HEK293 (cell line): Measurements from ENCODE around the gene RPL10.

Source experiments
- BCL11B ChIP-seq: fragments of 450-650 bp; formaldehyde crosslinking; IDR thresholded peaks from 2 replicates; pipeline ENCODE4 v1.5.1; 2016; ENCODE audit warnings: low read depth, missing biosample characterization, missing genetic modification characterization
- GLIS1 ChIP-seq: fragments of 450-650 bp; formaldehyde crosslinking; IDR thresholded peaks from 2 replicates; pipeline ENCODE4 v1.5.1; 2016; ENCODE audit warnings: missing biosample characterization, missing genetic modification characterization
- GLIS2 ChIP-seq: fragments of 450-650 bp; formaldehyde crosslinking; IDR thresholded peaks from 2 replicates; pipeline ENCODE4 v1.5.1; 2016; ENCODE audit warnings: missing biosample characterization, missing genetic modification characterization
- KLF16 ChIP-seq: fragments of 450-650 bp; formaldehyde crosslinking; IDR thresholded peaks from 2 replicates; pipeline ENCODE4 v1.5.1; 2017; ENCODE audit warnings: missing biosample characterization, missing genetic modification characterization
- KLF8 ChIP-seq: fragments of 450-650 bp; formaldehyde crosslinking; IDR thresholded peaks from 2 replicates; pipeline ENCODE4 v1.5.1; 2016; ENCODE audit warnings: missing biosample characterization, missing genetic modification characterization
- MYNN ChIP-seq: fragments of 450-650 bp; formaldehyde crosslinking; IDR thresholded peaks from 2 replicates; pipeline ENCODE4 v1.5.1; 2016; ENCODE audit warnings: missing biosample characterization, missing genetic modification characterization, borderline replicate concordance
- MZF1 ChIP-seq: fragments of 450-650 bp; formaldehyde crosslinking; IDR thresholded peaks from 2 replicates; pipeline ENCODE4 v1.5.1; 2017; ENCODE audit warnings: missing biosample characterization, missing genetic modification characterization, borderline replicate concordance
- TCF7L2 ChIP-seq: IDR thresholded peaks from 2 replicates; pipeline ENCODE4 v1.6.1; 2011; ENCODE audit warnings: low read depth, mild to moderate bottlenecking, inconsistent platforms, low read length, moderate library complexity, borderline replicate concordance
- ZBTB20 ChIP-seq: fragments of 450-650 bp; formaldehyde crosslinking; IDR thresholded peaks from 2 replicates; pipeline ENCODE4 v1.5.1; 2016; ENCODE audit warnings: missing biosample characterization, missing genetic modification characterization
- ZBTB48 ChIP-seq: fragments of 450-650 bp; formaldehyde crosslinking; IDR thresholded peaks from 2 replicates; pipeline ENCODE4 v1.5.1; 2016; ENCODE audit warnings: missing biosample characterization, missing genetic modification characterization
- ZFHX2 ChIP-seq: fragments of 450-650 bp; formaldehyde crosslinking; conservative IDR thresholded peaks from 2 replicates; pipeline ENCODE4 v1.5.1; 2016; ENCODE audit warnings: missing biosample characterization, missing genetic modification characterization
- ZFP69B ChIP-seq: fragments of 450-650 bp; formaldehyde crosslinking; IDR thresholded peaks from 2 replicates; pipeline ENCODE4 v1.5.1; 2016; ENCODE audit warnings: missing biosample characterization, missing genetic modification characterization
- ZIC2 ChIP-seq: fragments of 450-650 bp; formaldehyde crosslinking; IDR thresholded peaks from 2 replicates; pipeline ENCODE4 v1.5.1; 2016; ENCODE audit warnings: missing biosample characterization, missing genetic modification characterization
- ZNF112 ChIP-seq: fragments of 450-650 bp; formaldehyde crosslinking; IDR thresholded peaks from 2 replicates; pipeline ENCODE4 v1.5.0; 2017; ENCODE audit warnings: missing biosample characterization, missing genetic modification characterization
- ZNF121 ChIP-seq: fragments of 450-650 bp; formaldehyde crosslinking; IDR thresholded peaks from 2 replicates; pipeline ENCODE4 v1.5.1; 2016; ENCODE audit warnings: missing biosample characterization, missing genetic modification characterization
- ZNF132 ChIP-seq: fragments of 450-650 bp; formaldehyde crosslinking; IDR thresholded peaks from 2 replicates; pipeline ENCODE4 v1.5.1; 2017; ENCODE audit warnings: missing biosample characterization, missing genetic modification characterization, borderline replicate concordance
- ZNF174 ChIP-seq: fragments of 450-650 bp; formaldehyde crosslinking; IDR thresholded peaks from 2 replicates; pipeline ENCODE4 v1.5.0; 2017; ENCODE audit warnings: missing biosample characterization, mild to moderate bottlenecking, missing genetic modification characterization
- ZNF175 ChIP-seq: fragments of 450-650 bp; formaldehyde crosslinking; IDR thresholded peaks from 2 replicates; pipeline ENCODE4 v1.5.1; 2016; ENCODE audit warnings: missing biosample characterization, missing genetic modification characterization
- ZNF211 ChIP-seq: fragments of 450-650 bp; formaldehyde crosslinking; IDR thresholded peaks from 2 replicates; pipeline ENCODE4 v1.5.1; 2016; ENCODE audit warnings: low read depth, missing biosample characterization, missing genetic modification characterization
- ZNF221 ChIP-seq: fragments of 450-650 bp; formaldehyde crosslinking; IDR thresholded peaks from 2 replicates; pipeline ENCODE4 v1.5.1; 2017; ENCODE audit warnings: missing biosample characterization, missing genetic modification characterization, borderline replicate concordance
- ZNF391 ChIP-seq: fragments of 450-650 bp; formaldehyde crosslinking; IDR thresholded peaks from 2 replicates; pipeline ENCODE4 v1.5.1; 2016; ENCODE audit warnings: low read depth, missing biosample characterization, missing genetic modification characterization, borderline replicate concordance
- ZNF404 ChIP-seq: fragments of 450-650 bp; formaldehyde crosslinking; IDR thresholded peaks from 2 replicates; pipeline ENCODE4 v1.5.1; 2017; ENCODE audit warnings: missing biosample characterization, missing genetic modification characterization
- ZNF473 ChIP-seq: fragments of 450-650 bp; formaldehyde crosslinking; IDR thresholded peaks from 2 replicates; pipeline ENCODE4 v1.5.1; 2017; ENCODE audit warnings: missing biosample characterization, missing genetic modification characterization
- ZNF501 ChIP-seq: fragments of 450-650 bp; formaldehyde crosslinking; IDR thresholded peaks from 2 replicates; pipeline ENCODE4 v1.5.1; 2016; ENCODE audit warnings: missing biosample characterization, missing genetic modification characterization
- ZNF529 ChIP-seq: fragments of 450-650 bp; formaldehyde crosslinking; IDR thresholded peaks from 2 replicates; pipeline ENCODE4 v1.5.1; 2017; ENCODE audit warnings: missing genetic modification characterization, missing biosample characterization; ENCODE audit not compliant: insufficient replicate concordance
- ZNF621 ChIP-seq: fragments of 450-650 bp; formaldehyde crosslinking; IDR thresholded peaks from 2 replicates; pipeline ENCODE4 v1.5.1; 2017; ENCODE audit warnings: missing biosample characterization, missing genetic modification characterization
- ZNF707 ChIP-seq: fragments of 450-650 bp; formaldehyde crosslinking; IDR thresholded peaks from 2 replicates; pipeline ENCODE4 v1.5.1; 2016; ENCODE audit warnings: missing biosample characterization, missing genetic modification characterization
- ZNF747 ChIP-seq: fragments of 450-650 bp; formaldehyde crosslinking; IDR thresholded peaks from 2 replicates; pipeline ENCODE4 v1.5.1; 2016; ENCODE audit warnings: missing biosample characterization, missing genetic modification characterization
- ZNF843 ChIP-seq: fragments of 450-650 bp; formaldehyde crosslinking; IDR thresholded peaks from 2 replicates; pipeline ENCODE4 v1.5.1; 2016; ENCODE audit warnings: missing biosample characterization, missing genetic modification characterization
- TF ChIP-seq, protein P1 (sequence below): fragments of 450-650 bp; formaldehyde crosslinking; IDR thresholded peaks from 2 replicates; pipeline ENCODE4 v1.5.1; 2016; ENCODE audit warnings: missing biosample characterization, missing genetic modification characterization
- TF ChIP-seq, protein P2 (sequence below): fragments of 450-650 bp; formaldehyde crosslinking; IDR thresholded peaks from 2 replicates; pipeline ENCODE4 v1.5.1; 2017; ENCODE audit warnings: missing biosample characterization, mild to moderate bottlenecking, missing genetic modification characterization, moderate library complexity
- TF ChIP-seq, protein P3 (sequence below): fragments of 450-650 bp; formaldehyde crosslinking; IDR thresholded peaks from 2 replicates; pipeline ENCODE4 v1.5.1; 2016; ENCODE audit warnings: missing biosample characterization, missing genetic modification characterization
- TF ChIP-seq, protein P4 (sequence below): fragments of 450-650 bp; formaldehyde crosslinking; IDR thresholded peaks from 2 replicates; pipeline ENCODE4 v1.5.1; 2017; ENCODE audit warnings: missing biosample characterization, missing genetic modification characterization

RPL10 gene

DNA sequence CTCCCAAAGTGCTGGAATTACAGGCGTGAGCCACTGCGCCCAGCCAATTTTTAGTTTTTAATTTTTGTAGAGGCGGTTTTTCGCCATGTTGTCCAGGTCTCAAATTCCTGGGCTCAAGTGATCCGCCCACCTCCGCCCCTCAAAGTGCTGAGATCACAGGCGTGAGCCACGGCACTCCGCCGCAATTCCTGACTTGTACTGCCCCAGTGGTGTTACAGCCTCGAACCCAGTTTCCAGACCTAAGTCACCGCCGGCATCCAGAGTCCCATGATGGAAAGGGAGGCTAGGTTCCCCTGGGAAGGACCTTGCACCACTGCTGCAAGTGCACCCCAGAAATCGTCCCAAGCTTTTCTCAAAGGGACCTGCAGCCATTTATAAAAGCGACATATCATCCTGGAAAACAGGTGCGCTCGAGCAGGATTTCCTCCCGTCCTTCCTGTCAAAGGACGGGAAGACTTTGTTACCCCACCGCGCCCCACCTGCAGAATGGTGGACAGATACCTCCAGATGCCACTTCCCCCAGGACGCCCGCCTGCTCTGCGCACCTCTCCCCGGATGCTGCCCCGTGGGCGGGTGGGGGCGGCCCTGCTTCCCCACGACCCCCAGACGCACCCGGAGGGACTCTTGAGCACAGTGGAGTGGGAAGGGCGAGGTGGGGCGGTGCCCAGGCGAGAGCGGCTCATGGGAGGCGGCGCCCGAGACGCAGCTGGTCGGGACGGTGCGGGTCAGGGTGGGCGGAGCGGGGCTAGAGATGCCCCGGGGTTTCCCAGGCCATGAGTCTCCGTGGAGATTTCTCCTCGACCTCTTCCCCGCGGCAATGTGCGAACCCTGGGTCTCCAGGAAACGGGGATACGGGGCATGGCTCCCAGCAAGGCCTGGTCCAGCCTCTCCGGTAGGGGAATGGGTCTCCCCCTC, 947 bp upstream of the RPL10 start (continued):
- TF ChIP-seq ZBTB48 (tag by site-specific recombination) = peak; percentile 32; the same call in 1 of the 2 replicates
- TF ChIP-seq ZNF501 (tag by site-specific recombination) = peak; percentile 71
- TF ChIP-seq GLIS2 (tag by site-specific recombination) = peak; percentile 68
- TF ChIP-seq, protein P1, sequence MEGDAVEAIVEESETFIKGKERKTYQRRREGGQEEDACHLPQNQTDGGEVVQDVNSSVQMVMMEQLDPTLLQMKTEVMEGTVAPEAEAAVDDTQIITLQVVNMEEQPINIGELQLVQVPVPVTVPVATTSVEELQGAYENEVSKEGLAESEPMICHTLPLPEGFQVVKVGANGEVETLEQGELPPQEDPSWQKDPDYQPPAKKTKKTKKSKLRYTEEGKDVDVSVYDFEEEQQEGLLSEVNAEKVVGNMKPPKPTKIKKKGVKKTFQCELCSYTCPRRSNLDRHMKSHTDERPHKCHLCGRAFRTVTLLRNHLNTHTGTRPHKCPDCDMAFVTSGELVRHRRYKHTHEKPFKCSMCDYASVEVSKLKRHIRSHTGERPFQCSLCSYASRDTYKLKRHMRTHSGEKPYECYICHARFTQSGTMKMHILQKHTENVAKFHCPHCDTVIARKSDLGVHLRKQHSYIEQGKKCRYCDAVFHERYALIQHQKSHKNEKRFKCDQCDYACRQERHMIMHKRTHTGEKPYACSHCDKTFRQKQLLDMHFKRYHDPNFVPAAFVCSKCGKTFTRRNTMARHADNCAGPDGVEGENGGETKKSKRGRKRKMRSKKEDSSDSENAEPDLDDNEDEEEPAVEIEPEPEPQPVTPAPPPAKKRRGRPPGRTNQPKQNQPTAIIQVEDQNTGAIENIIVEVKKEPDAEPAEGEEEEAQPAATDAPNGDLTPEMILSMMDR (tag by site-specific recombination) = no peak
- TF ChIP-seq ZNF843 (tag by site-specific recombination) = no peak
- TF ChIP-seq, protein P2, sequence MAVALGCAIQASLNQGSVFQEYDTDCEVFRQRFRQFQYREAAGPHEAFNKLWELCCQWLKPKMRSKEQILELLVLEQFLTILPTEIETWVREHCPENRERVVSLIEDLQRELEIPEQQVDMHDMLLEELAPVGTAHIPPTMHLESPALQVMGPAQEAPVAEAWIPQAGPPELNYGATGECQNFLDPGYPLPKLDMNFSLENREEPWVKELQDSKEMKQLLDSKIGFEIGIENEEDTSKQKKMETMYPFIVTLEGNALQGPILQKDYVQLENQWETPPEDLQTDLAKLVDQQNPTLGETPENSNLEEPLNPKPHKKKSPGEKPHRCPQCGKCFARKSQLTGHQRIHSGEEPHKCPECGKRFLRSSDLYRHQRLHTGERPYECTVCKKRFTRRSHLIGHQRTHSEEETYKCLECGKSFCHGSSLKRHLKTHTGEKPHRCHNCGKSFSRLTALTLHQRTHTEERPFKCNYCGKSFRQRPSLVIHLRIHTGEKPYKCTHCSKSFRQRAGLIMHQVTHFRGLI (tag by site-specific recombination) = no peak
- peak; percentile 87 for TF ChIP-seq ZFHX2 (tag by site-specific recombination)
- TF ChIP-seq BCL11B (tag by site-specific recombination) = no peak
- no peak for TF ChIP-seq ZNF391 (tag by site-specific recombination)
- TF ChIP-seq ZNF747 (tag by site-specific recombination) = no peak
- TF ChIP-seq ZFP69B = no peak
- no peak for TF ChIP-seq KLF8 (tag by site-specific recombination)
- no peak for TF ChIP-seq TCF7L2
- TF ChIP-seq GLIS1 (tag by site-specific recombination) = peak; percentile 13; the same call in 1 of the 2 replicates
- no peak for TF ChIP-seq ZNF529 (tag by site-specific recombination)
- TF ChIP-seq ZNF473 (tag by site-specific recombination) = no peak
- no peak for TF ChIP-seq ZBTB20 (tag by site-specific recombination)
- no peak for TF ChIP-seq MYNN (tag by site-specific recombination)
- no peak for TF ChIP-seq ZNF621 (tag by site-specific recombination)
- no peak for TF ChIP-seq ZNF221 (tag by site-specific recombination)
- peak; percentile 59 for TF ChIP-seq KLF16 (tag by site-specific recombination)
- TF ChIP-seq ZNF707 (tag by site-specific recombination) = no peak
- TF ChIP-seq, protein P3, sequence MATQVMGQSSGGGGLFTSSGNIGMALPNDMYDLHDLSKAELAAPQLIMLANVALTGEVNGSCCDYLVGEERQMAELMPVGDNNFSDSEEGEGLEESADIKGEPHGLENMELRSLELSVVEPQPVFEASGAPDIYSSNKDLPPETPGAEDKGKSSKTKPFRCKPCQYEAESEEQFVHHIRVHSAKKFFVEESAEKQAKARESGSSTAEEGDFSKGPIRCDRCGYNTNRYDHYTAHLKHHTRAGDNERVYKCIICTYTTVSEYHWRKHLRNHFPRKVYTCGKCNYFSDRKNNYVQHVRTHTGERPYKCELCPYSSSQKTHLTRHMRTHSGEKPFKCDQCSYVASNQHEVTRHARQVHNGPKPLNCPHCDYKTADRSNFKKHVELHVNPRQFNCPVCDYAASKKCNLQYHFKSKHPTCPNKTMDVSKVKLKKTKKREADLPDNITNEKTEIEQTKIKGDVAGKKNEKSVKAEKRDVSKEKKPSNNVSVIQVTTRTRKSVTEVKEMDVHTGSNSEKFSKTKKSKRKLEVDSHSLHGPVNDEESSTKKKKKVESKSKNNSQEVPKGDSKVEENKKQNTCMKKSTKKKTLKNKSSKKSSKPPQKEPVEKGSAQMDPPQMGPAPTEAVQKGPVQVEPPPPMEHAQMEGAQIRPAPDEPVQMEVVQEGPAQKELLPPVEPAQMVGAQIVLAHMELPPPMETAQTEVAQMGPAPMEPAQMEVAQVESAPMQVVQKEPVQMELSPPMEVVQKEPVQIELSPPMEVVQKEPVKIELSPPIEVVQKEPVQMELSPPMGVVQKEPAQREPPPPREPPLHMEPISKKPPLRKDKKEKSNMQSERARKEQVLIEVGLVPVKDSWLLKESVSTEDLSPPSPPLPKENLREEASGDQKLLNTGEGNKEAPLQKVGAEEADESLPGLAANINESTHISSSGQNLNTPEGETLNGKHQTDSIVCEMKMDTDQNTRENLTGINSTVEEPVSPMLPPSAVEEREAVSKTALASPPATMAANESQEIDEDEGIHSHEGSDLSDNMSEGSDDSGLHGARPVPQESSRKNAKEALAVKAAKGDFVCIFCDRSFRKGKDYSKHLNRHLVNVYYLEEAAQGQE (tag by site-specific recombination) = no peak
- TF ChIP-seq ZNF211 (tag by site-specific recombination) = no peak
- TF ChIP-seq ZNF174 (tag by site-specific recombination) = no peak
- TF ChIP-seq ZNF175 = no peak
- no peak for TF ChIP-seq ZNF112 (tag by site-specific recombination)
- TF ChIP-seq ZNF404 (tag by site-specific recombination) = no peak
- TF ChIP-seq MZF1 (tag by site-specific recombination) = 0 out of 2 replicates have a peak, but pooled peaks have one; percentile 16
- TF ChIP-seq ZNF121 (tag by site-specific recombination) = no peak
- TF ChIP-seq ZNF132 (tag by site-specific recombination) = no peak
- TF ChIP-seq ZIC2 (tag by site-specific recombination) = no peak
- TF ChIP-seq, protein P4, sequence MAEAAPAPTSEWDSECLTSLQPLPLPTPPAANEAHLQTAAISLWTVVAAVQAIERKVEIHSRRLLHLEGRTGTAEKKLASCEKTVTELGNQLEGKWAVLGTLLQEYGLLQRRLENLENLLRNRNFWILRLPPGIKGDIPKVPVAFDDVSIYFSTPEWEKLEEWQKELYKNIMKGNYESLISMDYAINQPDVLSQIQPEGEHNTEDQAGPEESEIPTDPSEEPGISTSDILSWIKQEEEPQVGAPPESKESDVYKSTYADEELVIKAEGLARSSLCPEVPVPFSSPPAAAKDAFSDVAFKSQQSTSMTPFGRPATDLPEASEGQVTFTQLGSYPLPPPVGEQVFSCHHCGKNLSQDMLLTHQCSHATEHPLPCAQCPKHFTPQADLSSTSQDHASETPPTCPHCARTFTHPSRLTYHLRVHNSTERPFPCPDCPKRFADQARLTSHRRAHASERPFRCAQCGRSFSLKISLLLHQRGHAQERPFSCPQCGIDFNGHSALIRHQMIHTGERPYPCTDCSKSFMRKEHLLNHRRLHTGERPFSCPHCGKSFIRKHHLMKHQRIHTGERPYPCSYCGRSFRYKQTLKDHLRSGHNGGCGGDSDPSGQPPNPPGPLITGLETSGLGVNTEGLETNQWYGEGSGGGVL (tag by site-specific recombination) = peak; percentile 13; the same call in 1 of the 2 replicates
